GM12878 (cell line): ENCODE data around the gene EHBP1.

Source experiments
- EGR1 ChIP-seq, 2 experiments: IDR thresholded peaks; 1 replicate in 1 of 2; 2 replicates in 1 of 2; pipeline ENCODE4 v1.6.1; 2011 to 2012; ENCODE audit warnings: low read depth in 2 of 2, low read length in 2 of 2, borderline replicate concordance in 1 of 2, mild to moderate bottlenecking in 1 of 2, moderate library complexity in 1 of 2
- MYC ChIP-seq: IDR thresholded peaks from 2 replicates; pipeline ENCODE4 v1.6.1; 2011; ENCODE audit warnings: mild to moderate bottlenecking, low read length, moderate library complexity, inconsistent platforms; ENCODE audit not compliant: insufficient read depth, insufficient replicate concordance, insufficient read length, severe bottlenecking
- NBN ChIP-seq: fragments of 450-650 bp; IDR thresholded peaks from 2 replicates; pipeline ENCODE4 v1.6.1; 2016
- NRF1 ChIP-seq: conservative IDR thresholded peaks from 2 replicates; pipeline ENCODE4 v1.6.1; 2011; ENCODE audit warnings: mild to moderate bottlenecking, low read depth, low read length, improper control_type of control experiment
- USF2 ChIP-seq: IDR thresholded peaks from 2 replicates; pipeline ENCODE4 v1.6.1; 2011; ENCODE audit warnings: low read depth, low read length, improper control_type of control experiment, borderline replicate concordance

GRCh38 chr2:63059793-63060471 is 354.4 kb downstream of the EHBP1 start:
- no peak for TF ChIP-seq EGR1 (IDR thresholded peaks at IDR 0.05; ENCODE audit: borderline replicate concordance in 1 of 2, low read depth in 2 of 2, low read length in 2 of 2)
- TF ChIP-seq MYC, result no peak
- no peak for TF ChIP-seq USF2
- no peak for TF ChIP-seq NBN
- TF ChIP-seq NRF1, result no peak
